GM12892 (cell line): Measurements from ENCODE around the gene RBMS3.

Experiments used
- DNase-seq: peaks from one replicate; pipeline ENCODE4 v3.0.0; 2011; ENCODE audit not compliant: insufficient read length
- FAIRE-seq: peaks from 2 replicates; lab custom pipeline; 2011; peaks lifted over from hg19 to GRCh38; lab: Jason Lieb, UNC
- POLR2A ChIP-seq: IDR thresholded peaks from 2 replicates; pipeline ENCODE4 v1.6.1; 2011; ENCODE audit warnings: low read depth, low read length, control low read depth
- POLR2AphosphoS5 ChIP-seq: IDR thresholded peaks from 2 replicates; pipeline ENCODE4 v1.6.1; 2011; ENCODE audit warnings: low read depth, low read length, control low read depth
- TAF1 ChIP-seq: IDR thresholded peaks from 2 replicates; pipeline ENCODE4 v1.6.1; 2011; ENCODE audit warnings: low read depth, mild to moderate bottlenecking, control low read depth, low read length, borderline replicate concordance

Gene RBMS3

GRCh38 chr3:30059240-30059639 is 778.4 kb downstream of the RBMS3 start:
- TF ChIP-seq POLR2A (no peak), TAF1 (no peak), POLR2AphosphoS5 (no peak)

More at GRCh38 chr3:30059240-30059639, 778.4 kb downstream of the RBMS3 start:
- FAIRE-seq (no peak), DNase-seq (no peak)
